Fibroblast of pulmonary artery (primary cell): ENCODE data around the gene EMC7.
A peak's percentile ranks its signal among the peaks of the same experiment; 100 is the strongest.

Experiments
- DNase-seq: peaks from one replicate; pipeline ENCODE4 v3.0.0-alpha.2; 2010; ENCODE audit warnings: low read depth
- H3K4me3 ChIP-seq: replicated peaks from 2 replicates; pipeline ENCODE4 v1.5.1; 2011; ENCODE audit warnings: low read depth, mild to moderate bottlenecking, control low read depth, low read length, moderate library complexity
- TF ChIP-seq, protein P1 (sequence below): IDR thresholded peaks from 2 replicates; pipeline ENCODE4 v1.5.1; 2011; ENCODE audit warnings: mild to moderate bottlenecking, control low read depth, low read length, inconsistent platforms; ENCODE audit errors: missing control alignments

The EMC7 gene

DNA sequence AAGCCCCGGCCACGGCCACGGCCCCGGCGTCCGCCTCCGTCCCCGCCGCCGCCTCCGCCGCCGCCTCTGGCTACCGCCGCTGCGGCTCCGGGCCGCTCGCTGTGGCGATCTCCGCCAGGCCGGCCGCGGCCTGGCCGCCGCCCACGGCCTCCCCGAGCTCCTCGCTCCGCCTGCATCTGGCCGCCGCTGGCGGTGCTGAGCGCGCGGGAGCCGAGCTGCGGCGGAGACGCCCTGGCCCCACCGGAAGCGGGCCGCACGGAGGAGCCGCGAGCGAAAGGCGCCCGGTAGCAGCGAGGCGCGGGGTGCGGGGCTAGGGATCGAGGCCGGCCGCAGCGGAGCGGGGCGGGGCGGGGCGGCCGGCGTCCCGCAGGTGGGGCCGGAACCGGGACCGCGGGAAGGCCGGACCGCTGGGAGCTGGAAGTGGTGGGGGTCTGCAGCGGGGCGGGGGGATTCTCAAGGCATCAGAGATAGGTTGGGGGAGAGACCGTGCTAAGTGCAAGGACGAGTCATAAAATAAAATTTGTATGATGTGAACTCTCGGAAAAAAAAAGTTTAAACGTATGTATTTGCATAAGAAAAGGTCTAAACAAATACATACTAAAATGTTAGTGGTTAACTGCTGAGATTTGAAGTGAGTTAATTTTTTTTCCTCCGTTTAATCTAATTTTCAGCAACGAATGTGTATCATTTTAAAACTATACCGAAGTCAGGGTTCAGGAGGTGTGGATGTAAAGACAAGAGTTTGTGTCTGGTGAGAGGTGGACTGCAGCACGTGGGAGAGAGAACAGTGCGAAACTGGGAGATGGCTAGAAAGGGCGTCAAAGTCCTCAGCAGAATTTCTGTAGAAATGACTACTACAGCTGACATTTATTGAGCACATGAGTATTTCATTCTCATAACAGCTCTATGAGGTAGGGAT lies 62.5 kb downstream of the EMC7 start, which contains the start of gene AVEN:
Gene AVEN, minus strand, starts transcription at position 334 of the 919 bp plus-strand sequence. Its CDS starts 158 bp downstream, at position 176.
- DNase-seq: peak; percentile 49
- TF ChIP-seq, protein P1, sequence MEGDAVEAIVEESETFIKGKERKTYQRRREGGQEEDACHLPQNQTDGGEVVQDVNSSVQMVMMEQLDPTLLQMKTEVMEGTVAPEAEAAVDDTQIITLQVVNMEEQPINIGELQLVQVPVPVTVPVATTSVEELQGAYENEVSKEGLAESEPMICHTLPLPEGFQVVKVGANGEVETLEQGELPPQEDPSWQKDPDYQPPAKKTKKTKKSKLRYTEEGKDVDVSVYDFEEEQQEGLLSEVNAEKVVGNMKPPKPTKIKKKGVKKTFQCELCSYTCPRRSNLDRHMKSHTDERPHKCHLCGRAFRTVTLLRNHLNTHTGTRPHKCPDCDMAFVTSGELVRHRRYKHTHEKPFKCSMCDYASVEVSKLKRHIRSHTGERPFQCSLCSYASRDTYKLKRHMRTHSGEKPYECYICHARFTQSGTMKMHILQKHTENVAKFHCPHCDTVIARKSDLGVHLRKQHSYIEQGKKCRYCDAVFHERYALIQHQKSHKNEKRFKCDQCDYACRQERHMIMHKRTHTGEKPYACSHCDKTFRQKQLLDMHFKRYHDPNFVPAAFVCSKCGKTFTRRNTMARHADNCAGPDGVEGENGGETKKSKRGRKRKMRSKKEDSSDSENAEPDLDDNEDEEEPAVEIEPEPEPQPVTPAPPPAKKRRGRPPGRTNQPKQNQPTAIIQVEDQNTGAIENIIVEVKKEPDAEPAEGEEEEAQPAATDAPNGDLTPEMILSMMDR: no peak

GRCh38 chr15:34038023-34038870 lies 63.4 kb downstream of the EMC7 start:
- H3K4me3 ChIP-seq: peak overlapping the region; percentile 91
- DNase-seq: peak; percentile 76
- TF ChIP-seq, protein P1: no peak

More for the DNA sequence above, 62.5 kb downstream of the EMC7 start, which contains the start of gene AVEN:
- peak within 1 kb of the TSS; percentile 91 for H3K4me3 ChIP-seq
